ENCODE data around the gene CHIC2. TPM values are rescaled to one million over a fixed set of nuclear protein-coding genes. Genes with fewer than 3 reads are reported as not detected.

The CHIC2 gene
- total RNA-seq, 4 donors from 2014 or later: 22.2 to 36.7 (median 29.0) TPM

DNA sequence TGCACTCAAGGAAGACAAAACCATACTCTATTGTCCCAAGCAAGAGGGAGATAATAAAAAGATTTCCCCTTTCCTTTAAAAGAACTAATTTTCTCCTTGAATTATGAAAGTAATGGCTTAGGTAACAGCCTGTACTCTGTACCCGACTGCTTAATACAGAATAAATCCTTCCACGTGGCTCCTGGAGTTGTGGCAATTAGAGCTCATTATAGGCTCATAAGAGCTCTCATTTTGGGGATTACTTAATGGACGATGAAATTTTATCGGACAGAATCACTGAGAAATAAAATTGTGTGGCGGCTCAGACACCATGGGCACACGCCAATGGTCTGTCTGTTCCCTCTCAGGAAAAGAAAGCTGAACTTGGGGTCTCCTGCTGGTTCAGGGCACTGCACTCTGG lies 32.7 kb upstream of the CHIC2 start:
- TF ChIP-seq, protein P1, sequence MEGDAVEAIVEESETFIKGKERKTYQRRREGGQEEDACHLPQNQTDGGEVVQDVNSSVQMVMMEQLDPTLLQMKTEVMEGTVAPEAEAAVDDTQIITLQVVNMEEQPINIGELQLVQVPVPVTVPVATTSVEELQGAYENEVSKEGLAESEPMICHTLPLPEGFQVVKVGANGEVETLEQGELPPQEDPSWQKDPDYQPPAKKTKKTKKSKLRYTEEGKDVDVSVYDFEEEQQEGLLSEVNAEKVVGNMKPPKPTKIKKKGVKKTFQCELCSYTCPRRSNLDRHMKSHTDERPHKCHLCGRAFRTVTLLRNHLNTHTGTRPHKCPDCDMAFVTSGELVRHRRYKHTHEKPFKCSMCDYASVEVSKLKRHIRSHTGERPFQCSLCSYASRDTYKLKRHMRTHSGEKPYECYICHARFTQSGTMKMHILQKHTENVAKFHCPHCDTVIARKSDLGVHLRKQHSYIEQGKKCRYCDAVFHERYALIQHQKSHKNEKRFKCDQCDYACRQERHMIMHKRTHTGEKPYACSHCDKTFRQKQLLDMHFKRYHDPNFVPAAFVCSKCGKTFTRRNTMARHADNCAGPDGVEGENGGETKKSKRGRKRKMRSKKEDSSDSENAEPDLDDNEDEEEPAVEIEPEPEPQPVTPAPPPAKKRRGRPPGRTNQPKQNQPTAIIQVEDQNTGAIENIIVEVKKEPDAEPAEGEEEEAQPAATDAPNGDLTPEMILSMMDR (IDR thresholded peaks at IDR 0.05; ENCODE audit: low read depth): no peak

DNA sequence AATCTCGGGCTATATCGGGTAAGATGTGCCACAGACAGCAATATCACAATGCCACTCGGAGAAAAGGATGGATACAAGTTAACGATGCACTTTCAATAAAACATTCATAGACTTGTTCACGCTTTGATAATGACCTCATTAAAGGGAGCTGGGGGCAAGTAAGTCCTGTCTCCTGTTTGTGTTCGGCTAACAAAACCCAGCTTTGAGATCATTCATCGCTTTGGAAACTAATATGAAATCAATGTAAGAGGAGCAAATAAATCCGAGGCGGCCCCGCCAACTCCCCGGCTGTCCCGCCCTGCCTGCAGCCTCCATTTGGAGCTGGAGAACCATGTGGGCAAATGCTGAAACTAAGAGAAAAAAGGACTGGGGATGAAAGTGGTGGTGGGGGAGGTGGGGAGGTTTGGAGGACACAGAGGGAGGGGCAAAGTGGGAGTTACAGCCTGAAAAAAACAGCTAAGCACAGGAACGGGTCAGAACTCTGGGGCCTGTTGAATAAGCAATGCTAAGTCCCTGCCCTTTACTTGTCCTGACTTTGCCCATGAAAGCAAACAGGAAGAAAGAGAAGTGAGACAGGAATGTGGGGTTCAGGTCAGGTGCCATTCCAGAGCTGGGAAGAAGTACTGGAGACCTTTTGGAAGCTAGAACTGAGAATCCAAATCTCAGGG lies 32.0 kb upstream of the CHIC2 start:
- TF ChIP-seq, protein P1 (IDR thresholded peaks at IDR 0.05; ENCODE audit: low read depth): no peak

DNA sequence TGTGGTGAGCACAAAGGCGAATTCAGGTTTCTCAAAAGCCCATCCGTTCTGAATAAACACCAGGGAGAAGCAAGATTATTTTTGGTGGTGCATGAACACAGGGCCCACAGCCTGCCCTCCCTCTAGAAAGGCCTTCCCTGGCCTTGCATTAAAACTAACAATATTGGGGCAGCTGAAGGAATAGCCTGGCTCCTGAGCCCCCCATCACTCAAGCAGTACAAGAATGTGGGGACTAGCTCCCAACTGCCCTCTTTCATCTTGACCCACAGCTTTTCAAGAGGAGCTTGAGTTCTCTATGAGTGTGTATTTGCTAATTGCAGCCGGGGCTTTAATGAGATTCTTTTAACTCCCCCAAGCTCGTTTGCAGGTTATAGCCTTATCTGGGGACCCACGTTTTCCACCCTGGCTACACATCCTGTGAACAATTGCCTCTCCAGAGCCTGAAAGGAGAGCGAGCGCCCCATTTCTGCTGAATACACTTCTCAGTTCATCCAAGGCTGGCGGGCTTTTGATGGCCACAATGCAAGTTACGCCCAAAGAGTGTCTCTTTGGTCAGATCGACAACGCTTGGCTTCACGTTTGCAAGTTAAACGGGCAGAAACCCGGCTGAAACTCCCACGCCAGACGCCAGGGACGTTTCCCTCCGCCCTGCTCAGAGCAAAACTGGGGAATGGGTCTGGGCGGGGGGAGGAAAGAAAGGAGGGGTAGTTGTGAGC lies 30.9 kb upstream of the CHIC2 start:
- TF ChIP-seq, protein P1 (IDR thresholded peaks at IDR 0.05; ENCODE audit: low read depth): no peak

DNA sequence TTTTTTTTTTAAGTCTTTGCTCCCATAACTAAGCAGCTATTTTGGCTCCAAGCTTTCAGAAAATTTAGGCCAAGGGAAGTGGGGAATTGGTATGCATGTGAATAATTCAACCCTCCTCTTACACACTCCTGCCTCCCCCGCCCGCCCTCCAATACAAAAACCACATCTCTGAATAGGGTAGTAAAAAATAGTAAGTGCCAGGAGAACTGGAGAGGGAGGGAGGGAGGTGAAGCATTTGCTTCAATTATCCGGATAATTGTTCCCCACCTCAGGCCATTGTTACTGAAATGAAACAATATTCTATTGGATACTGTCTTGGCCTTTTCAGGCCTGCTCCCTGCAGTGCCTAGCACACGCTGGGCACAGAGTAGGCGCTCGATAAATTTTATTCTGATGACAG lies 30.0 kb upstream of the CHIC2 start:
- TF ChIP-seq, protein P1 (IDR thresholded peaks at IDR 0.05; ENCODE audit: low read depth): no peak

DNA sequence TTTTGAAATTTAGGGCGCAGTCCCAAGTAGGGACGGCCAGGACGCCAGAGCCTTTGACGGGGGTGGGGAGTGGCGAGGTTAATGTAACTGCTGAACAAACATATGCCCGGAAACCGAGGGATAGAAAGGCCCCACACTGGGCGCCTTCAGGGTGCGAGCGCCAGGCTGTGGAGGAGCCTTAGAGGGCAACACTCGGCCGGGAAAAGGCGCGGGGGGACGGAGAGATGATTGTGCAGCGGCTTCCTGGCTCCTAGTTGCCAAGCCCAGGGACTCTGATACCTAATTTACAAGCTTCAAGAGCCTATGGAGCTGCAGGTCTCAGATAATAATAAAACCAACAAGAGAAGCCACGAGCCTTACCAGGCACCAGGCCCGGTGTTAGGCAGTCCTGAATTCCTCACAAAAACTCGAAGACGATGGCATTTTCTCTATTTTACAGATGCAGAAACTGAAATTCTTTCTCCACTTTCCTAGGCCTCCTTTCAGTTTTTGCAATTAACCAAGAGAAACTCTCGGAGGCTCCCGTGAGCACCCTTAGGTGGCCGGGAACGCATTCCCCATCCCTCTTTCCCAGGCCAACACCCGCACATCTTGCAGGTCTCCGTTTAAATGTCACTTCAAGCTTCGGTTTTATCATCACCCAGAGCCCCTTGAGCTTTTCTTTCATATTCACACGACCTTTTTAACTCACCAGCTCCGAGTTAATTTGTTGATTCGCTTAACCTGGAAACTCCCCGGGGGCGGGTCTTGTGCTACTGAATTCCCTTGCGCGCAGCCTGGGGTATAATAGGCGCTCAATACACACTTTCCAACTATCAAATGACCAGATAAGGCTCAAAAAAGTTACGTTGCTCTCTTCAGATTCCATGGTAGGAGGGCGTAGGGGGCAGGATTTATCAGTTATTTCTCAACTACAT lies 29.2 kb upstream of the CHIC2 start:
- TF ChIP-seq, protein P1 (IDR thresholded peaks at IDR 0.05; ENCODE audit: low read depth): no peak

DNA sequence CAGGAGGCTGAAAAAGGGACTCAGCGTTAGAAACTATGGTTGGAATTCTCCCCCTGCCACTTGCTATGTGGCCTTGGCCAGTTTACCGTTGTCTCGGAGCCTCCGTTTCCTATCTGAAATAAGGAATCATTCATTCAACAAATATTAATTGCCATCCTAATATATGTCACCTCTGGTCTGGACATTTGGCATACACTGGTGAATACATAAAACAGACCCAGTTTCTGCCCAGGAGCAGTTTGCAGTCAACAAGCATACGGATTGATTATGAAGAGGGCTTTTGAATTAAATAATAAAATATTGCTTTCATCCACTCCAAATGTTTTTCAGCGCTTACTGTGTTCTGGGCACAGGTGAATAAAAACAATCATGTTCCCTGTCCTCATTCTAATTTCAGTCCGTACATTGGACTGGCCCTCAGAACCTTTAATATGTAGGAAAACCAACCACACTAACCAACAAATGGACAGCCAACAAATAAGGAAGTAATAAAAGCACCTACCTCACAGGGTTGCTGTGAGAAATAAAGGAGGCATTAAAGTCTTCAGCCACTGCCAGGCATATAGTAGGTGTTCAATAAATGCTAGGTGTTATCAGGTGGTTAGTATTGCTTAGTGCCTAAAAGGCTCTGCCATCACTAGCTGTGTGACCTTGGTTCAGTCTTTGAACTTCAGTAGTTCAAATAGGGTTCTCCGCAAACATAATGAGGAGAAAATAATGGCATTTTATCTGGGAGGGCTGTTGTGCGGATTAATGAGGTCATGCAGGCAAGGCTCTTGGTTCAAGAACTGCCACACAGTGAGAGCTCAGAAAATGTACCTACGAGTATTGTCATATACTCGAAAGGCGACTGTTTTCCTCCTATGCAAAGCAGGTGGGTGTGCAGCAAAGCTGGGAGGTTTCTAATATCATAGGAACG lies 28.3 kb upstream of the CHIC2 start:
- TF ChIP-seq, protein P1 (IDR thresholded peaks at IDR 0.05; ENCODE audit: low read depth): no peak
